Amygdala (tissue), 56 donors: ENCODE measurements around the gene NR1D1.
A peak's percentile ranks its signal among the peaks of the same experiment; 100 is the strongest.

Experiments
- DNase-seq, 56 donors: peaks; one replicate each; lab custom pipeline; 2025; lab: John Stamatoyannopoulos, UW

NR1D1 gene

DNA sequence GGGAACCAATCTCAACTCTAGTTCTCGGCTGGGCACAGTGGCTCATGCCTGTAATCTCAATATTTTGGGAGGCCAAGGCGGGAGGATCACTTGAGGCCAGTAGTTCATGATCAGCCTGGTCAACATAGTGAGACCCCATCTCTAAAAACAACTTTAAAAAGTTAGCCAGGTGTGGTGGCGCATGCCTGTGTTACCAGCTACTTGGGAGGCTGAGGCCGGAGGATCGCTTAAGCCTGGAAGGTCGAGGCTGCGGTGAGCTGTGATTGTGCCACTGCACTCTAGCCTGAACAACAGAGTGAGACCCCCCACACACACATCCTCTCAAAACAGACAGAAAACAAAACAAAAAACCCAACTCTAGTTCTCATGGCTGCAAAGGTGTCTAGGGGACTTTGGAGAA lies 32.7 kb downstream of the NR1D1 start:
- no peak for DNase-seq

DNA sequence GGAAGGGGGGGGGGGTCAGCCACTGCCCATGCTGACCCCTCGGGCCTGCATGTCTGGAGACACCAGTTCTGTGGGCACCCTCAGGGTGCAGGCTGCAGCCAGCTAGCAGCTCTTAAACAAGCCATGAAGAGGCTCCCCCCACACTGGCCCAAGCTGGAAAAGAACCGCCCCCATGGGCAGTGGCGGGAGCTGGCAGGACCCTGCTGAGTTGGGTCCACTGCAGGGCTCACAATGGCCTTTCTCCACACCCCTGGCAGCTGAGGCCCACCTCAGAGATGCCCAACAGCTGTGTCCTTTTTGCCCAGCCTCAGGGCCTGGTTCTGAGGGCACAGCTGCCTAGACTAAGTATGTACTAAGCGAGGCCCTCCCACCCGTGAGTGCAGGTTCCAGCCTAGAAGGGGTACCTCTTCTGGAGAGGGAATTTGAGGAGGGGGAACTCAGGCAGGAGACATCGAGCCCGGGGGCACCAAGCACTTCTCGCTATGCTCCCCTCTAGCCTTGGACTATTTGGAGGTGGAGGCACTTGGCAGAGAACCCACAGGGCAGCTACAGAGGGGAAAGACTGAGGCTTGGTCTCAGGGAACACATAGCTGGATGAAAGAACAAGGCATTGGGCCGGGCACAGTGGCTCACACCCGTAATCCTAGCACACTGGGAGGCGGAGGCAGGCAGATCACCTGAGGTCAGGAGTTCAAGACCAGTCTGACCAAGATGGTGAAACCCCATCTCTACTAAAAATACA lies 34.4 kb downstream of the NR1D1 start:
- peak in 13 of 56 donors; percentile 13 to 69 (median 52) for DNase-seq

DNA sequence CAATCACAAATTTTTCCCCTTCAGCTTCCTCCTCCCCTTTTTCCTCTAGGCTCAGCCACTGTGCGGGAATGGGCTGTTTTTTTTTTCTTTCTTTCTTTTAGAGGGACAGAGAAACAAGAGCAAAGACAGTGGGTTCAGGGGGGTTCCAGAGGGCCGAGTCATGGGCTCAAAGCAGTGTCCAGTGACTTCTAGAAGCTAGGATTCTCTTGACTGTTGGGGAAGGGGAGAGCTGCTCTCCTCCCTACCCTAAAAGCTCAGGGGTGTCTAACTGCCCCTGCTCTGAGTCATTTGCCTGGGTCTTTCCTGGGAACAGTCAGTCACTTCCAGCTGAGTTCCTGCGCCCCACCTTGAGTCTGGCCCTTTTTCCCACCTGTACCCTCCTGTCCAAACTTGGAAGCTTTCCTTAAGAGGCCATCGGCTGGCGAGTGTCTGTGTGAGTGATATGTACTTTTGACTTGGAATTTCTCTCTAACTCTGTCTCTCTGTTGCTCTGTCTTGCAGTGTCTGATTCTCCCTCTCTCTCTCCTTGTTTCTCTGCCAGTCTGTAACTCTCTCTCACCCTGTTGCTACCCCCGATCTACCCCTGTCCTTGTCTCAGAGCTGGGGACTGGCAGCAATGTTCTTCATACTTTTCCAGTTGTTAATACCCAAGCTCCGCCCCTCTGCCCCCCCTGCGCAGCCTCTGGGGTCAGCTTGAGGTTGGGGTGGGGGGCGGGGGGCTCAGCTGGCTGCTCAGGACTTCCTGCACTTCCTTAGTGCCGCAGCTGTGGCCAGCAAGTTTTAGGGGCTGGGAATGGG lies 35.2 kb downstream of the NR1D1 start:
- peak in 10 of 56 donors; percentile 21 to 69 (median 50) for DNase-seq

DNA sequence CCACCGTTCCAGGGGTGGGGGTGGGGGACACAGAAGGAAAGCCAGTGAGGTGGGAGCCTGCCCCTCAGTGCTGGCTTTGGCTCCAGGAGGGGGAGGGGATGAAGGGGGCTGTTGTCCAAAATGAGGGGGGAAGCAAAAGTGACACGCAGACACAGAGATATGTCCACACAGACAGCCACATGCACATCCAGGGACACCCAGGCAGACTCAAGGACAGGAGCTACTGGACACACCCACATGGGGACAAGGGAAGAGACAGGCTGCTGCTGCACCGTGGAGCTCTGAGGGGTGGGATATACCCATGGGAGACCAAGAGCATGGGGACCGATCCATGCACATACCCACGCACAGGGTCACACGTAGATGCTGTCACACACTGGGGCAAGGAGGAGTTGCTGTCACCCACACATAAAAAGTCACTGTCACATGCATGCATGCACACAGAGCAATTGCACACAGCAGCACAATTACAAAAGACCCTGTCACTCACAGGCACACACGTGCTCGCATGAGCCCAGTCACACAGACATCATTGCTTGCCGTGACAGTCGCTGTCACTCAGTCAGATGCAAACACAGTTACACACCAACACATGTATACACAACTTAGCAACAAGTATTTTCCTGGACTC lies 36.4 kb downstream of the NR1D1 start:
- DNase-seq: peak in 32 of 56 donors; percentile 21 to 72 (median 52)

DNA sequence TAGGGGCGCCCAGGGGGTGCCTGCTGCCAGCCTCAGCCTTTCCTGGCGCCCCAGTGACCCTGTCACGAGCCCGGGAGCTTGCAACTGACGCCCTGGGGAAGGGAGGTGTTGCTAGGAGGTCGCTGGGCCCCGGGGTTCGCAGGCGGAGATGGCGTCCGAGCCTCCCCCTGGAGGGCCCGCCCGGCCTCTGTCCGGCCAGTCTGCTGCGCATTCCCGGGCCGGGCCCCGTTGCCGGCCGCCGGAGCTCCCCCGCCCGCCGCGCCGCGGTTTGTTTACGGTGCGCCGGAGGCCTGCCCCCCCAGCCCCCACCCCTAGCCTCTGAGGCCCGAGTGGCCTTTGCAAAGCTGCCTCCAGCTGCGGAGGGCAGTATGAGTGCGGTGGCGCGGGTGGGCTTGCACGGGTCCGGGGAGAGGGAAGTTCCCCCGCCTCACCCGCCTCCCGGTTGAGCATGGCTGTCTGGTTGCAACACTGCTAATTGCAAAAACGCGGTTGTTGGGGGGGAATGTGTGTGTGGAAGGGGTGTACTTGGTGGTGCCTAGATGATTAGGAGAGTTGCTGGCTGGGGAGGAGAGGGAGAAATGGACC lies 37.1 kb downstream of the NR1D1 start:
- peak in 12 of 56 donors; percentile 26 to 64 (median 49) for DNase-seq

DNA sequence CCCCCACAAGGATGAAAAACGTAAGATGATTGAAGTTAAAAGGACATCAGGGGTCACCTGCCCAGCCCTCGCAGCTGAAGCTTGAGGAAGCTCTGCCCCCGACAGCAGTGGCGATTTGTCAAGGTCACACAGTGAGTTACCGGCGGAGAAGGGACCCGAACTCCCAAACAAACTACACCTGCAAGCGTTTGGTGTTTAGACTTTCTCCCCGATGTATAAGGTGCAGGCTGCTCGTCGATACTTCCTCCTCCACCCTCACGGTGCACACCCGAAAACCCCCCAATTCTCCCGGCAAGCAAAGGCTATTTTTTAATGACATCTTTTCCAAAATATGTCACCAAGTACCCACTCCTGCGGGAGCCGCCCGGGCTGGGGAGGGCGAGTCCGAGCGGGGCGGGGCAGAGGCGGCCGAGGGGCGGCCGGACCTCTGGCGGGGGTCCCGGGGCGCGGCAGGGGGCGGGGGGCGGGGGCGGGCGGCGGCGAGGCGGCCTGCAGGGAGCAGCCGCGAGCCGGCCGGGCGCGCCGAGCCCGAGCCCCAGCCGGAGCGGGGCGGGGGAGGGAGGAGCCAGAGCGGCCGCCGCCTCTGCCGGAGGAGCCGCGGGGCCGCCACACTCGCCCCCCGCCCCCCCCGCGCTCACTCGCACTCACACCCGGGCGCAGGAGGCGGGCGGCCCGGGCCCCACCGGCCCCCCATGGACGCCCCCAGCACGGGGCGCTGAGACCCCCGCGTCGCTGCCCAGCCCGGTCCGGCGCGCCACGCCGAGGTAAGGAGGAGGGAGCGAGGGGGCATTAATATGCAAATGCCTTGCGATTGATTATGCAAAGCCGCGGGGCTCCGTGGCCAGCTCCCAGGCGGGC lies 37.8 kb downstream of the NR1D1 start, which contains the start of gene THRA:
THRA (plus strand) TSS at position 637 of the 858 bp plus-strand sequence. CDS start 11,524 bp downstream, outside the sequence.
- peak in 40 of 56 donors; percentile 27 to 82 (median 60) for DNase-seq

DNA sequence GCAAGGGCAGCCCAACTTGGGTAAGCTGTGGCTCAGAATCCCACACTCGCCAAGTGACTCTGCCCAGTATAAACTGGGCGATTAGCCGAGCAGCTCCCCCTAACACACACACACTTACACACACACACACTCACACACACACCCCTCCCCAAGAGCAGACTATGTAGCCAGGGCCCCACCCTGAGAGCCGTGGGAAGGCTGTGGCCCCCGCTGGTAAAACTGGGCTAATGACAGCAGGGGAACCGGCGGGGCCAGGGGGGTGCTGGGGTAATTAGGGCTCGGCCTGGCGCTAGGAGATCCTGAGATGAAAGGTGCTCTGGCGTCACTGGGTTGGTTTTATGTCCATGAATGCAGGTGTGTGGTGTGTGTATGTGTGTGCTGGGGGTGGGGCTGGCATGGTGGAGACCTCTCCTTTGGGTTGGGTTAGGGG lies 38.8 kb downstream of the NR1D1 start:
- peak in 1 of 56 donors; percentile 26 for DNase-seq

DNA sequence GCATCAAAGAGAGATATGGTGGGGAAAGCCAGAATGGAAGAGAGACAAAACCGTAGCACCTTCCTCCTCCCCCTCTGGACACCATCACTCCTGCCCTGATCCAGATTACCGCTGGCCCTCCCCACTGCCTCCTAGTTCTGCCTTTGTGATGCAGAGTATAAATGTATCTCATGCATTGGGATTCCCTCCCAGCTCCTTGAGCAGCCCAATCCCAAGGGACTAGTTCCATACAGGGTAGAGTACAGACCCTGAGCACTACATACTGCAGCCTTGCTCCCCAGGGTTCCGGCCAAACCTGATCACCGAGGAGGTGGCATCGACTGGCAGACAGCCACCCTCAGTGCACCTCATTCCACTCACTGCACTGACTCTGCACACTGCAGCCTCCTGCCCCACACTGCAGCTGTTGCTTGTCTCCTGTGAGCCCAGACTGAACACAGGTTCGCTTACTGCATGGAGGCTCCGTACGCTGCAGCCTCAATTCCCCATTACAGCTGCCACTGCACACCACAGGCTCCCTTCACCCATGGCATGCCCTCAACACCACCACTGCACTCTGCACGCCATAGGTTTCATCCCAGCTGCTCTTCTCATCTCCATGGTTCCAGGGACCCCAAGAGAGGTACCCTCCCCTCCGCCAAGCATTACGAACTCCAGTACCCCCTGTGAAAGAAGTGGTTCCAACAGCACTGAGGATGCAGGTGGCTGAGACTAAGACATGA lies 39.3 kb downstream of the NR1D1 start:
- DNase-seq: no peak

DNA sequence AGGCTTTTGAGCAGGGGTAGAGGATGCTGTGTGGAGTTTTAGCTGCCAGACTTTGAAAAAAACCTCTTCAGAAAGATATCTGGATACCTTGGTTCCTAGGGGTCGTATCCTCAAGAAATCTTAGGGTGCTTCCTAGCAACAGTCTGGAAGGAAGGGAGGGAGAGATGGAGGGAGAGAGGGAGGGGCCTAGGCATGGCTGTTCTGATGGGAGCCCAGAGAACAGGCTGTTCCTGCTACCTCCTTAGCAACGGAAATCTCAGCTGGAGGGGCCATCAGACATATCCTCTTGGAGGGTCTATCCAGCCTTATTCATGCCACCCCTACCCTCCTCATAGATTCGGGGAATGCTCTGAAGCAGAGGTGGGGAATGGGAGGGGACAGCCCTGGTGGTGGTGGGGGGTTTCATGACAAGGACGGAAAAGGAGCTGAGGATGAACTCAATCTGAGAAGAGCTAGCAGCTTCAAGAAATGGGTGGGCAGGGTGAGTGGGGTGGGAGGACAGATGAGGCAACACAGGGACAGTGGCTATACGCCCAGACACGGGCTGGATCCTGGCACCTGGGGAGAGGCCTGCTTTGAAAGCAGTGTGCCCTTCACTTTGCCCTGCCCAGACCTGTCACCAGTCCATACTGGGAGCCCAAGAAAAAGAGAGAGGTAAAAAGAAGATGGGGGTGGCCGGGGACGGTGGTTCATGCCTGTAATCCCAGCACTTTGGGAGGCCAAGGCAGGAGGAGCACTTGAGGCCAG lies 40.5 kb downstream of the NR1D1 start:
- peak in 1 of 56 donors; percentile 27 for DNase-seq

DNA sequence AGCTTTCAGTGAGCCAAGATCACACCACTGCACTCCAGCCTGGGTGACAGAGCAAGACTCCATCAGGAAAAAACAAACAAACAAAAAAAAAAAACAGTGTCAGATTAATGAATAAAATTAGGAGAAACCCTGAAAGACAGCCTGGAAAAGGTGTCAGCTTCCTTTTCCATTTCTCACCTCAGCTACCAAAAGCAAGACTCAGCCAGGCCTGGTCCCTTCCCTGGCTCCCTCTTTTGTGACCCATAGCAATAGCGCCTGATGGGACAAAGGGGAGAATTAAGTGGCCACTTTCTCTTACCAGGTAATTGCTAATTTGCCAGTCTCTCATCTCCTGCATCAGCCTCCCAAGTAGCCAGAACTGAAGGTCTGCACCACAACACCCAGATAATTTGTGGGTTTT lies 41.5 kb downstream of the NR1D1 start:
- DNase-seq: no peak

DNA sequence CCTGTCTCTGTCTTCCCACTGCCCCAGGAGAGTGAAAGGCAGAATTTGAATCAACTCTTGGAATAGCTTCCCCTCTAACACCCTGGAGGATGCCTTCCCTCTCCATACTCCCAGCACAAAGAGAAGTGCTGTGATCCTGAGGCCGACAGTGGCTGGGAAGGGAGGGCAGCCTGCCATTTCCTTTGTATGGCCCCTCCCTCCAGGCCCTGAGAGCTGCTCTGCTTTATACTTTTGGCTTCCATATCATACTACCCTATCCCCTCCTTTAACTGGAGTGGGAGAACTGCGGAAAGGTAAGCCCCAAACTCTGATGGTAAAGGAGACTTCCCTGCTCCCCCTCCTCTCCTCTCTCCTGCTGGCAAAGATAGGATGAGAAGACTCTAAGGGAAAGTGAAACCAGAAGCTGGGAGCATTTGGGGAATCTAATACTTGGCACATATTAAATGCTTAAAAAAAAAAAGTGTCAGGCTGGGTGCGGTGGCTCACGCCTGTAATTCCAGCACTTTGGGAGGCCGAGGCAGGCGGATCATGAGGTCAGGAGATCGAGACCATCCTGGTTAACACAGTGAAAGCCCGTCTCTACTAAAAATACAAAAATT lies 42.1 kb downstream of the NR1D1 start:
- no peak for DNase-seq

DNA sequence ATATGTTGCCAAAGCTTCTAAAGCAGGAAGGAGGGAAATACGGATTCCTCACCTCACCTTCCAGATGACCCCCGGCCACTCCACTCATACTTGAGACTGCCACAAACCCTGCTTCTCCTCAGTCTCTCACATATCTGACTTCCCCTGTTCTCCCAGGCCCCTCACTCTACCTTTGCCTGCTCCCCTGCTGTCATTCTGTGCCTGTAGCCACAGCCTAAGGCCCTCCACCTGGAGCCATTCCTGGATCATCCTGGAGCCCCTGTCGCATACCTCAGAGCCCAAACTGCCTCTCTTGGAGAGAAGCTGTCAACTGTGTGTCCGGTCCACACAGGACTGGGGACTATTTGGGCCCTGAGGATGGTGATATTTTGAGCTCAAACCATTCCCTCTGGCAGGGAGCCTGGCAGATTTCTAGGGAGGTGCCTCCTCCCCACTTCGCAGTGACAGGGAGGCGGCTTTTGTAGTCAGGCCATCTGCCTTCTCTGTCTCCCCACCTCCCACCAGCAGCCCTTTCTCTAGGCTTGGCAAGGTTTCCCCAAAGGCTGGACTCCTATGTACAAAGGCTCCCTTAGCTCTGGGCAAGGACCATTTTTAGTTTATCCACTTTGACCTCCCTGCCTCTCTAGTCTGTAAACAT lies 43.9 kb downstream of the NR1D1 start:
- peak in 7 of 56 donors; percentile 13 to 44 (median 30) for DNase-seq
